AG09319 (cell line): ENCODE results near the gene DTL.

ENCODE experiments used
- DNase-seq: peaks from one replicate; pipeline ENCODE4 v3.0.0-alpha.2; 2010; ENCODE audit warnings: low read depth; ENCODE audit errors: extremely low read depth
- TF ChIP-seq, protein P1 (sequence below): IDR thresholded peaks from 2 replicates; pipeline ENCODE4 v1.5.1; 2011; ENCODE audit warnings: low read depth, mild to moderate bottlenecking, inconsistent platforms, low read length, moderate library complexity

DTL gene

DNA sequence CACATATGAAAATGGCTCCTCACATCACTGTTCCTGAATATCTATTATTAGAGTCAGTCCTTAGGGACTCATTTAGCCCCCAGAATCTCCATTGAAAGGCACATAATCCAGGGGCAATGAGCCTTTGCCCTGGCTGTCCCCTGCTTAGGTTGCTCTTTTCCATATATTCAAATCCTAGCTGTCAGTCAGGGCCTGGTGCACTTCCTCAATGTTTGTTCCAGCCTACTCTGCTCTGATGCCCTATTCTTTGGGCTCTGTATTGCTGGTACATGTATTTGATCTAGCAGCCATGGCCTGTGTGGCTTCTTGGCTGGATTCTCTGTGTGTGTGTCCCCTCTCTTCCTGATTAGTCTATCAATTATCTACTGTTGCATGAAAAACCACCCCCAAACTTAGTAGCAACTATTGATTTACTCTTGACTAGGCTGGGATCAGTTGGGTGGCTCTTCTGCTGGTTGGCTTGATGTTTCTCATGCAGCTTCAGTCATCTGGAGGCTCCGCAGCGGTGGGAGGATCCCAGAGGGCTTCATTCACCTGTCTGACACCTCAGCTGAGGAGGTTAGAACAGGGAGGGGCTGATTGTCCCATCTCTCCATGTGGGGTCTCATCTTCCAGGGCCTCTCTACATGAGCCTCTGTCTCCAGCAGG lies 107.5 kb downstream of the DTL start:
- DNase-seq: no peak
- TF ChIP-seq, protein P1, sequence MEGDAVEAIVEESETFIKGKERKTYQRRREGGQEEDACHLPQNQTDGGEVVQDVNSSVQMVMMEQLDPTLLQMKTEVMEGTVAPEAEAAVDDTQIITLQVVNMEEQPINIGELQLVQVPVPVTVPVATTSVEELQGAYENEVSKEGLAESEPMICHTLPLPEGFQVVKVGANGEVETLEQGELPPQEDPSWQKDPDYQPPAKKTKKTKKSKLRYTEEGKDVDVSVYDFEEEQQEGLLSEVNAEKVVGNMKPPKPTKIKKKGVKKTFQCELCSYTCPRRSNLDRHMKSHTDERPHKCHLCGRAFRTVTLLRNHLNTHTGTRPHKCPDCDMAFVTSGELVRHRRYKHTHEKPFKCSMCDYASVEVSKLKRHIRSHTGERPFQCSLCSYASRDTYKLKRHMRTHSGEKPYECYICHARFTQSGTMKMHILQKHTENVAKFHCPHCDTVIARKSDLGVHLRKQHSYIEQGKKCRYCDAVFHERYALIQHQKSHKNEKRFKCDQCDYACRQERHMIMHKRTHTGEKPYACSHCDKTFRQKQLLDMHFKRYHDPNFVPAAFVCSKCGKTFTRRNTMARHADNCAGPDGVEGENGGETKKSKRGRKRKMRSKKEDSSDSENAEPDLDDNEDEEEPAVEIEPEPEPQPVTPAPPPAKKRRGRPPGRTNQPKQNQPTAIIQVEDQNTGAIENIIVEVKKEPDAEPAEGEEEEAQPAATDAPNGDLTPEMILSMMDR: no peak

- TF ChIP-seq, protein P1: no peak
Observed at GRCh38 chr1:212147581-212148033, 112.1 kb downstream of the DTL start.

GRCh38 chr1:212149566-212149965 lies 114.0 kb downstream of the DTL start:
- no peak for DNase-seq
- TF ChIP-seq, protein P1: no peak

More at GRCh38 chr1:212147581-212148033, 112.1 kb downstream of the DTL start:
- DNase-seq: no peak

DNA sequence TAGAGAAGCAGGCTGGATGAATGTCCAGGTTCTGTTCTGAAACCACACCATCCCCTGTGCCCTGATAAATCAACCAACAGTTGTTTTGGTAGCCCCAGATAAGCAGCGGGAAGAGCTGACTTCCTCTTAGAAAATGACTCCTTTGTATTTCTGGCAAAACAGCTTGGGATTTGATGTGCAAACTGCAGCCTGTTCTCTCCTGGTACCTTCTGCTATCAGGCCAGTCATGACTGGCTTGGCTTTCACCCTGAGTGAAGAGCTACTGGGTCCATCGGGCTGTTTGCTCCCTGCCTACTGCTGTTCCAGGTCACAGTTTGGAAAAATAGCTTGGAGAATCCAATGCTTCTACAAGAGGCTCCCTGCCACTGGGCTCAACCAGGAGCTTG lies 116.8 kb downstream of the DTL start:
- TF ChIP-seq, protein P1: no peak
- no peak for DNase-seq

DNA sequence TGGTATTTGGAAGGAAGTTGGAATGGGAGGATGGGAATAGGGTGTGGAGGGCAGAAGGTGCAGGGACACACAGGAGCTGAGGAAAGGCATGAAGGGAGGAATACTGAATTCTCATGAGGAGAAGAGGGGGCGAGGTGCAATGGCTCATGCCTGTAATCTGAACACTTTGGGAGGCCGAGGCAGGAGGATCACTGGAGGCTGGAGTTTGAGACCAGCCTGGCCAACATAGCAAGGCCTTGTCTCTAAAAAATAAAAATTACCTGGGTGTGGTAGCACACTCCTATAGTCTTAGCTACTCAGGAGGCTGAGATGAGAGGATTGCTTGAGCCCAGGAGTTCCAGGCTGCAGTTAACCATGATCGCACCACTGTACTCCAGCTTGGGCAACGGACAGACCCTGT lies 117.3 kb downstream of the DTL start:
- TF ChIP-seq, protein P1: no peak
- DNase-seq: no peak

- TF ChIP-seq, protein P1: no peak
- DNase-seq: no peak
Observed at GRCh38 chr1:212153635-212154034, 118.1 kb downstream of the DTL start.
